Stimulated activated CD4-positive, alpha-beta T cell treated with anti-CD3 and anti-CD28 coated beads, Interleukin-12 subunit alpha, Interleukin-12 subunit beta, amount 100 ng/mL, for 48 hours (primary cell): ENCODE measurements around the gene PTMS.
A peak's percentile ranks its signal among the peaks of the same experiment; 100 is the strongest.

Experiments
- DNase-seq, 3 donors: peaks; one replicate each; pipeline ENCODE4 v3.0.0-alpha.2; 2020; ENCODE audit warnings: low read depth in 2 of 3, low spot score in 1 of 3

PTMS gene

DNA sequence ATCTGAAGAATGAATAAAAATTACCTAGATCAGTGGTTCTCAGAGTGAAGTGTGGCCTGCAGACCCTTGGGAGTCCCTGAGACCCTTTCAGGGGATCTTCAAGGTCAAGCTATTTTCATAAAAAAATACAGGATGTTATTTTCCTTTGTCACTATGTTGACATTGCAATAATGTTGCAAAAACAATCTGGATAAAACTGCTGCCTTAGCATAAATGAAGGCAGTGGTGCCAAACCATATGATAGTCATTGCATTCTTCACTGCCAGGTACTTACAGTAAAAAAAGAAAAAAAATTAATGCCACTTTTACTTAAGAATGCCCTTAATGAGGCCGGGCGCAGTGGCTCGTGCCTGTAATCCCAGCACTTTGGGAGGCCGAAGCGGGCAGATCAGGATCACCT, 21.1 kb downstream of the PTMS start:
- no peak for DNase-seq

DNA sequence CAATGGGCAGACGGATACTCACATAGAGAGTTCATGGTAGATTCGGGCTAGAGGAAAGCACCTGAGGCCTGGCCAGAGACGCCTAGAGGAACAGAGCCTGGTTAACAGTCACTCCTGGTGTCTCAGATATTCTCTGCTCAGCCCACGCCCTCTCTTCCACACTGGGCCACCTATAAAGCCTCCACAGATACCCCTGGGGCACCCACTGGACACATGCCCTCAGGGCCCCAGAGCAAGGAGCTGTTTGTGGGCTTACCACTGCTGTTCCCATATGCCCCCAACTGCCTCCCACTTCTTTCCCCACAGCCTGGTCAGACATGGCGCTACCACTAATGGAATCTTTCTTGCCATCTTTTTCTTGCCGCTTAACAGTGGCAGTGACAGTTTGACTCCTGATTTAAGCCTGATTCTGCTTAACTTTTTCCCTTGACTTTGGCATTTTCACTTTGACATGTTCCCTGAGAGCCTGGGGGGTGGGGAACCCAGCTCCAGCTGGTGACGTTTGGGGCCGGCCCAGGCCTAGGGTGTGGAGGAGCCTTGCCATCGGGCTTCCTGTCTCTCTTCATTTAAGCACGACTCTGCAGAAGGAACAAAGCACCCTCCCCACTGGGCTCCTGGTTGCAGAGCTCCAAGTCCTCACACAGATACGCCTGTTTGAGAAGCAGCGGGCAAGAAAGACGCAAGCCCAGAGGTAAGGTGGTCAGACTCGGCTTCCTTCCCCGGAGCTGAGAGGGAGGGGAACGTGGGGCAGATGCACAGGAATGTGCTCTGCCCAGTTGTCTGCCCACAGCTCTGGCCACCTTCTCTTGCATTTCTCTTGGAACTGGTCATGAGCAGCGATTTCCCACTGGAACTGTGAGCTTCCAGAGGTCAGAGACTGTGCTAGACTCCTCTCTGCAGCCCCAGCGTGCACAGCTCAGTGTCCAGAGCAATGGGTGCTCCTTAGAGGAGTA, 23.1 kb downstream of the PTMS start, which contains the start of gene CD4:
Gene CD4 (plus strand): TSS at position 557 of the 953 bp plus-strand sequence. CDS start 10,611 bp downstream, outside the sequence.
- peak; percentile 81 to 85 (median 83) for DNase-seq

DNA sequence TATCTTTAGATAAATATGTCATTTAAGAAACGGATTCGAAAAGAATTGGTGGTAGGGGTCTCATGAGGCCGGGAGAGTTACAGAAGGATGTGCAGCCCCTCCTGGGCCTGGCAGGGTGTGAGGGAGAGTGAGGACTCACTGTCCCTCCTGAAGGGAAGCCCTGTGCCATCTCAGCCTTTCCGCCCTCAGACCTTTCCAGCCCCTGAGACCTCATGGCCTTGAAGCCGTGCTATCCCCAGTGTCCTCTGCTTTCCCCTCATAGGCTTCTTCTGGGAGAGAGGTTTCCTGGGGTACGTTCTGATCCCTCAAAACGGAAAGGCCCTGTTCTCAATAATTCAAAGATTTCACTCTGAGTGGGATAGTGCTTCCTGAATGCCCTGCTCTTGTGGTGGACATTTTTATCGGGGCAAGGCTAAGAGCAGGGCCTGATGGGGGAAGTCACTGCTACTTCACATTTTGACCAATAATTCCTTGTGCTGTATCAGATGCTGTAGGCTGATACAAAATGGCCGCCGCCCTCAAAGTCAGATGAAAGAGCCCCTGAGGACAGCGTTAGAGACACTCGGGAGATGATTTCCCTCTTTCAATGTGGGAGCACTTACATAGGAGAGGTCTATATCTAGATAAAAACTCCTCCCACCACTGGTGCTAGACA, 24.5 kb downstream of the PTMS start:
- no peak for DNase-seq

DNA sequence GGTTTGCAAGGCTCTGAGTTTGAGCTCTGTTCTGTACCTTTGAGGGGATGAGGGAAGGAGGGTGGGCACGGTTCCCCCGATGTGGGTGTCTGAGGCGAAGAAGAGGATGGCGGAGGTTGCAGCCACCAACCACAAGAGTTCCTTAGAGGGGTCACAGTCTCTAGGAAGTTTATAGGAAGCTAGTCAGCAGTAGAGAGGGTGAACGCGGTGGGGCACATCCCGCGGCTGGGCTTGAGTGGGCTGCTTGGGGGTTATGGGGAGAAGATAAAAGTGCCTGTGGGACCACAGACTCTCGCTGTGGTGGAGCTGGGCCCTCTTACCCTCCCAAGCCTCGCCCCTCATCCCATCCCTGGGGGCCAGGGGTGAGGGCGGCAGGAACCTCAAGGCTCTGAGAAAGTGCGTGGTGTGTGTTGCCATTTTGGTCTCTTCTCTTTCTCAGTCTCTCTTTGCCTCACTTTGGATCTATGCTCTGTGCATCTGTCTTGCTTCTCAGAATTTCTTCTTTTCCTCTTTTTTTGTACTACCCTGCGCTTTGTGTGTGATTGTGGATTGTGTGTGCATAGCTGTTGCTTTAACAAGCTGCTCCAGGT, 25.9 kb downstream of the PTMS start:
- DNase-seq, result no peak

DNA sequence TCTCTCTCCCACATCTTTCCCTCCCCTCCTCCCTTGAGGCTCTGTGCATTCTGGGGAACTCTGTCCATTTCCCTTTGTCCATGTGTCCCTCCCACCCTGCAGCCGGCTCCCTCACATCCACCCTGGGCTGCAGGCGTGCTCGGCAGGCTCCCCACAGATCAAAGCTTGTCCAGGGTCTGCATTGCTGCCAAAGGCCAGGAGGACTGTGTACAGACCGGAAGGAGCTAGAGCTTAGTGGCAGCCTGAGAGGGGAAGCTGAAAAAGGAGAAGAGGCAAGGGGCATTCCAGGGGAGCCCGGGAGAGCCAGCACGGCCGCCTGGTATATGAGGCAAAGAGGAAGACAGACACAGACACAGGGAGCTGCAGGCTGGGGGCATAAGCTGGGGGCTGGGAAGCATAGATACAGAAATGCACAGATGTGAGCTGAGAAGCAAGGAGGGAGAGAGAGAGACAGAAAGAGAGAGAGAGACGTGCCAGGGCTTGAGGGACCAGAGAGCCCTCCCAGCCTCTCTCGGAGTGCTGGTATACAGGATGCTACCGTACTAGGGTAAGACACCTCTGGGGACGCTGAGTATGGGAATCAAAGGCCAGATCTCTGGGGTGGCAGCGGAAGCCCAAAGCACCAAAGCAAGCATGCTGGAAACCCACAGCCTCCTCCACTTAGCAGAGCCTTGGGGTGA, 26.5 kb downstream of the PTMS start:
- no peak for DNase-seq

DNA sequence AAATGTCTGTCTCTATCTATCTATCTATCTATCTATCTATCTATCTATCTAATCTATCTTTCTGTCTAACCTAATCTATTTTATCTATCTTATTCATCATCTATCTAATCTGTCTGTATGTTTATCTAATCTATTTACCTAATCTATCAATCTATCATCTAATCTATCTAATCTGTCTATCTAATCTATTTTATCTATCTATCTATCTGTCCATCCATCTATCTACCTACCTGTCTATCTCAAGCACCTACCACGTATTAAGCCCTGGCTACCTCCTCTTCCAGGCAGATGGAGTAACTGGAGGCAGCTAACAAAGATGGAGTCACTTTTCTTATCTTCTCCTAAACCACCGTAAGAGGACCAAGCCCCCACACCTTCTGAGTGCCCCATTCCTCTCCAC, 28.9 kb downstream of the PTMS start:
- no peak for DNase-seq

DNA sequence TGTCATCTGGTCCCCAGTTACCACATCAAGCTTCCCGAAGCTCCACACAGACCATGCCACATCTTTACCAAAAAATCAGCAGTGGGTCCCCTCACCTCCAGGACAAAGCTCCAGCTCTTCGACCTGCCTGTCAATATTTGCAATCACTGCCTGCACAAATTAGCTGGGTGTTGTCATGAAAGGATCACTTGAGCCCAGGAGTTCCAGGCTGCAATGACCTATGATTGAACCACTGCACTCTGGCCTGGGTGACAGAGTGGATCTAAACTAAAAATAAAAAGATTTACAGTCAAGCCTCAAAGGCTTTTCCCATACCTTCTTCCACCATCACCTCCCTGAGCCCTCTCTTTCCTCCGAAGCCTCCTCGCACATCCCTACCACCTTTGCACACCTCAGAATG, 30.4 kb downstream of the PTMS start:
- DNase-seq, result no peak

DNA sequence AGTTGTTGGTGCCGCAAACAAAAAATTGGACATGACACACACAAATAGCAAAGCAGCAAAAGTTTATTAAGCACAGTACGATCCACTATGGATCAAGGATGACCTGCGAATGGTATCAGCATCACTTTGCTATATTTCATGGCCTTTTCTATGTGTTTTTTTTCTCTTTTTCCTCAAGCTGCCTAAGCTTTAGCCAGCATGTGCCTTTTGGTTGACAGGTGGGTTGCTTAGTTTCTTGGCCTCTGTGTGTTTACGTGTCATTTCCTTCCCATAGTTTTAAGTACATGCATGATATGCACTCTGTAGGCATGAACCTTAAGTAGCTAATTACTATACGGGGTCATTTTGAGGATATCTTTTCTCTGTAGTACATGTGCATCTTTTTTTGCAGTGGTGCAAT, 33.0 kb downstream of the PTMS start:
- no peak for DNase-seq

DNA sequence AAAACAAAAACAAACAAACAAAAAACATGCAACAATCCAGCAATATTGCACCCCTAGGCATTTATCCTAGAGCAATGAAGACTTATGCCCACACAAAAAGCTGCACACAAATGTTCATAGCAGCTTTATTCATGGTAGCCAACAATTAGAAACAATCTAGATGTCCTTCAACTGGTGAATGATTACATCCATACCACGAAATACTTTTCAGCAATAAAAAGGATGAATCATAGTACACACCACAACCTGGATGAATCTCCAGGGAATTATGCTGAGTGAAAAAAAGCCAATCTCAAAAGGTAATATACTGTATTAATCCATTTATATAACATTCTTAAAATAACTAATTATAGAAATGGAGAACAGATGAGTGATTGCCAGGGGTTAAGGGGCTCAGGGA, 41.0 kb downstream of the PTMS start:
- no peak for DNase-seq

DNA sequence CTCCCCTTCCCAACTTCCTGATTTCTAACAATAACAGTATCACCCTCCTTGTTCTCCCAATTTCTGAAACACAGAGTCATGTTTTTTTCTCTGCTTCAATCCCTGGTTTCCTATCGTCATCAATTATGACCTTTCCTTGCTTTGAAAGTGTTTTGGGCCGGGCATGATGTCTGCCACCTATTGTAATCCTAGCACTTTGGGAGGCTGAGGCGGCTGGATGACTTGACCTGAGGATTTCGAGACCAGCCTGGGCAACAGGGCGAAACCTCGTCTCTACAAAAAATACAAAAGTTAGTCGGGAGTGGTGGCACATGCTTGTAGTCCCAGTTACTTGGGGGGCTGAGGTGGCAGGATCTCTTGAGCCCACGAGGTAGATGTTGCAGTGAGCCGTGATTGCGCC, 42.9 kb downstream of the PTMS start:
- DNase-seq, result no peak

DNA sequence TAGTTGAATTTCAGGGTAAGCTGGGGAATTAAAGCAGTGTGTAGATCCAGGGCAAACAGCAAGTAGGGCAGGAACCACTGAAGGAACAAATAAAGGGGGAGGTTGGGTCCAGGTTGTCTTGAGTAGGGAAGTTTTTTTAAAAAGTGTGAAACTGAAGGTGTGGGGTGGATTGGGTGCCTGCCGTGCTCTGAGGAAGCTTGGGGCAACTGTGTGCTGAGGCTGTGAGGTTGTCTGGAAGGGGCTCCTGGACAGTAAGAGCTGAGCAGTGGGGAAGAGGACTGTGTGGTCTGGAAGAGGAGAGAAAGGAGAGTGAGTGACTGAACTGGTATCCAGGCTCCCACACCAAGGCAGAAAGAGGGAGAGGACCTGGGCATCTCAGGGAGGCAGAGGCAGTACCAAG, 44.6 kb downstream of the PTMS start:
- DNase-seq, result no peak

DNA sequence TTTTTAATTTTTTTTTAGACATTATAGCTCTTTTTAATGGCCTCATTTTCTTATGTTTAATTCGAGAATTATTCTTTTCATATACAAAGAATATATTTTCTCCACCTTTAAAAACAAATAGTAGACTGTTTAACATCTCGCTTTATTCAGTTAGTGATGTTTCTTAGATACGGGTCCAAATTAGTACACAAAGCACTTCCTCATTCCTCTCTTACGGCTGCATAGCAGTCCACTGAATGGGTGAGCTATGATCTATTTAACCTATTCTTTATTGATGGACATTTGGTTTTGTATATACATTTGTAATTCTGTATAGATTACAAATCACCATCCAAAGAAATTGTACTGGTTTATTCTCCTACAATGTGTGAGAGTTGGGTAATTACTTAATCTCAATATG, 47.2 kb downstream of the PTMS start:
- DNase-seq, result no peak

DNA sequence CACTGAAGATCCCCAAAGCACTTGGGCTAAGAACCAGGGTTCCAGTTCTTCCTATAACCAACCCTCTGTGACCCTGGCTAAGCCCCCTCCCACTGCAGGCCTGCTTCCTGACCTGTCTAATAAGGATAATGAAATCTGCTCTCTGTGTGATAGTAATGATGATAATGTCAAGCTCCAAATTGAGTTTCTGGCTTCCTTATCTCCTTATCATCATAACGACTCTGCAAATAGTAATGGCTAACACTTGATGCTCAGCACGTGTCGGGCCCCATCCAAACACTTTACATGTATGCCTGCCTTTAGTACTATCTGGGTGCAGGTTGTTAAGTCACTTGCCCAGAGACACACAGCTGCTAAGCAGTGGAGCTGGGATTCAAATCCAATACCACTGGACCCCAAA, 50.4 kb downstream of the PTMS start:
- DNase-seq, result no peak

DNA sequence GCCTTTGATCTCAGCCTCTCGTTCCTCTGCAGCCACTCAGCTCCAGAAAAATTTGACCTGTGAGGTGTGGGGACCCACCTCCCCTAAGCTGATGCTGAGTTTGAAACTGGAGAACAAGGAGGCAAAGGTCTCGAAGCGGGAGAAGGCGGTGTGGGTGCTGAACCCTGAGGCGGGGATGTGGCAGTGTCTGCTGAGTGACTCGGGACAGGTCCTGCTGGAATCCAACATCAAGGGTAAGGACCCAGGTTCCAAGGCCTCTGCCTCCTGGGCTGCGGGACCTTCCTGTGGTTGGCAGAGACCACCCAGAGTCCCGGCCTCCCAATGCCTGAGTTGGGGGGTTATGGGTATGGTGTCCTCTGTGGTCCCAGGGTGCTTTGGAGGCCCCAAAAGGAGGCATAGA, 50.9 kb downstream of the PTMS start:
- DNase-seq, result no peak

DNA sequence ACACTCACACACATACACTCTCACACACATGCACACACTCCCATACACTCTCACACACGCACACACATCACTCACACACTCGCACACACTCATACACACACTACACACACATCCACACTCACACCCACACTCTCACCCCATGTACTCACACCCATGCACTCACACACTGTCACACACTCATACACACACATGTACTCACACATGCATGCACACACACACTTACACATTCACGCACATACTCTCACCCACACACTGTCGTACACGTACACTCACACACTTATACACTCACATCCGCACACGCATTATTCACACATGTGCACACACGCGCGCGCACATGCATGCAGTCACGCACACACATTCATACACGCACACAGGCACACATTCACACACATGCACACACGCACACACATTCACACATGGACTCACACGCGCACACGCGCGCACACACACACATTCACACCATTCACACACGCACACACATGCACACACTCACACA, 51.5 kb downstream of the PTMS start:
- no peak for DNase-seq

DNA sequence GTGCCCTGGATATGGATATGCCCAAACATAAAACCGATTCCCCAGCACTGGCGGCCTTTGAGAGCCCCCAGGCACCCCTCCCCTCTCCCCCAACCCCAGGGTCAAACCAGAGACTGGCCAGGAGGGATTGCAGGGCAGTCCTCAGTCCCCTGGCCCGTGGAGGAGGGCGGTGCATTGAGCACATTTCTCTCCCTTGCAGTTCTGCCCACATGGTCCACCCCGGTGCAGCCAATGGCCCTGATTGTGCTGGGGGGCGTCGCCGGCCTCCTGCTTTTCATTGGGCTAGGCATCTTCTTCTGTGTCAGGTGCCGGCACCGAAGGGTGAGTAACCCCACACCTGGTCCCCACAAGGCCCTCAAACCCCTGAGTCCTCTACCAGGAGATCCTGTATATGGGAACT, 52.1 kb downstream of the PTMS start:
- DNase-seq, result no peak

DNA sequence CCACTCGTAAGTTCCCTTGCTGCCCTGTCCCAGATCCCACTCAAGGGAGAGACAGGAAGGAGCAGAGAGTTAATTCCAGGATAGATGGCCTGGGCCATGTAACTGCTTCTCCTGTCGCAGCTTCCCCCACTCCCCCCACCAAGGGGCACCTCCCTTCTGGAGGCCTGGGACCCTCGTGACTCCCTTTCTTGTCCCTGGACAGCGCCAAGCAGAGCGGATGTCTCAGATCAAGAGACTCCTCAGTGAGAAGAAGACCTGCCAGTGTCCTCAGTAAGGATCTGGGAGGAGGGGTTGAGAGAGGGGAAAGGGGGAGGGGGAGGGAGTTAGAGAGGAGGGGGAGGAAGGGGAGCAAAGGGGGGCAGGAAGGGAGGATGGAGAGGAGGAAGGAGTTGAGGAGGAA, 52.5 kb downstream of the PTMS start:
- DNase-seq, result no peak

DNA sequence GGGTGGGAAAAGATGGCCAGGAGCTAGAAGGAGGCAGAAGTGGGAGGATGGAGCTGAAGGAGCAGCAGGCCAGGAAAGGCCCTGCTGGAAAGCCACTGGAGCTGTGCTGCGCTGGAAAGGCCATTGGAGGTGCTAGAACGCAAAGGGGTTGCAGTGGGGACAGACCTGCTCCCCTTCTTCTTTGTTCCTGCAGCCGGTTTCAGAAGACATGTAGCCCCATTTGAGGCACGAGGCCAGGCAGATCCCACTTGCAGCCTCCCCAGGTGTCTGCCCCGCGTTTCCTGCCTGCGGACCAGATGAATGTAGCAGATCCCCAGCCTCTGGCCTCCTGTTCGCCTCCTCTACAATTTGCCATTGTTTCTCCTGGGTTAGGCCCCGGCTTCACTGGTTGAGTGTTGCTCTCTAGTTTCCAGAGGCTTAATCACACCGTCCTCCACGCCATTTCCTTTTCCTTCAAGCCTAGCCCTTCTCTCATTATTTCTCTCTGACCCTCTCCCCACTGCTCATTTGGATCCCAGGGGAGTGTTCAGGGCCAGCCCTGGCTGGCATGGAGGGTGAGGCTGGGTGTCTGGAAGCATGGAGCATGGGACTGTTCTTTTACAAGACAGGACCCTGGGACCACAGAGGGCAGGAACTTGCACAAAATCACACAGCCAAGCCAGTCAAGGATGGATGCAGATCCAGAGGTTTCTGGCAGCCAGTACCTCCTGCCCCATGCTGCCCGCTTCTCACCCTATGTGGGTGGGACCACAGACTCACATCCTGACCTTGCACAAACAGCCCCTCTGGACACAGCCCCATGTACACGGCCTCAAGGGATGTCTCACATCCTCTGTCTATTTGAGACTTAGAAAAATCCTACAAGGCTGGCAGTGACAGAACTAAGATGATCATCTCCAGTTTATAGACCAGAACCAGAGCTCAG, 53.2 kb downstream of the PTMS start:
- no peak for DNase-seq

DNA sequence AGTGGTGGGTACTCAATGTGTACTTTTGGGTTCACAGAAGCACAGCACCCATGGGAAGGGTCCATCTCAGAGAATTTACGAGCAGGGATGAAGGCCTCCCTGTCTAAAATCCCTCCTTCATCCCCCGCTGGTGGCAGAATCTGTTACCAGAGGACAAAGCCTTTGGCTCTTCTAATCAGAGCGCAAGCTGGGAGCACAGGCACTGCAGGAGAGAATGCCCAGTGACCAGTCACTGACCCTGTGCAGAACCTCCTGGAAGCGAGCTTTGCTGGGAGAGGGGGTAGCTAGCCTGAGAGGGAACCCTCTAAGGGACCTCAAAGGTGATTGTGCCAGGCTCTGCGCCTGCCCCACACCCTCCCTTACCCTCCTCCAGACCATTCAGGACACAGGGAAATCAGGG, 54.0 kb downstream of the PTMS start:
- no peak for DNase-seq
